Lung (tissue), 12 donors: Measurements from ENCODE around the gene FLNB. TPM values are rescaled to one million over a fixed set of nuclear protein-coding genes. Genes with fewer than 3 reads are reported as not detected.

Experiments used
- ATAC-seq: fragments of 200-7000 bp; cut with Tn5 transposase; one replicate; pipeline ENCODE4 v1.9.1; 2020; ENCODE audit warnings: moderate number of reproducible peaks; ENCODE audit not compliant: insufficient read depth, low FRiP score
- DNase-seq, 3 donors: peaks; one replicate each; pipeline ENCODE4 v3.0.0-alpha.2; 2013 to 2017
- H3K27ac ChIP-seq, 2 donors: one replicate each; pipeline ENCODE4 v1.5.1; 2013; ENCODE audit warnings: mild to moderate bottlenecking in 2 of 2, moderate library complexity in 2 of 2, control low read depth in 1 of 2, inconsistent platforms in 1 of 2, low read depth in 1 of 2, low read length in 1 of 2
- H3K27me3 ChIP-seq, 3 donors: one replicate each; pipeline ENCODE4 v1.5.1; 2013; ENCODE audit warnings: low read length in 2 of 3; ENCODE audit not compliant: control insufficient read depth in 3 of 3, insufficient read depth in 3 of 3
- H3K36me3 ChIP-seq, 4 donors: one replicate each; pipeline ENCODE4 v1.5.1; 2013; ENCODE audit warnings: low read length in 4 of 4, mild to moderate bottlenecking in 1 of 4, moderate library complexity in 1 of 4; ENCODE audit not compliant: control insufficient read depth in 4 of 4, insufficient read depth in 4 of 4
- H3K4me1 ChIP-seq, 5 donors: one replicate each; pipeline ENCODE4 v1.5.1; 2013; ENCODE audit warnings: low read length in 5 of 5, mild to moderate bottlenecking in 2 of 5, moderate library complexity in 1 of 5; ENCODE audit not compliant: control insufficient read depth in 5 of 5, insufficient read depth in 5 of 5
- H3K4me3 ChIP-seq: one replicate; pipeline ENCODE4 v1.5.1; 2013; ENCODE audit warnings: mild to moderate bottlenecking, control low read depth, moderate library complexity
- H3K9ac ChIP-seq, 2 donors: one replicate each; pipeline ENCODE4 v1.5.1; 2013; ENCODE audit warnings: low read length in 2 of 2, control low read depth in 1 of 2; ENCODE audit not compliant: insufficient read depth in 1 of 2
- H3K9me3 ChIP-seq, 4 donors: one replicate each; pipeline ENCODE4 v1.5.1; 2013; ENCODE audit warnings: low read length in 3 of 4, mild to moderate bottlenecking in 1 of 4, moderate library complexity in 1 of 4; ENCODE audit not compliant: control insufficient read depth in 4 of 4, insufficient read depth in 3 of 4
- WGBS, 2 donors: extraction: QIAGEN DNeasy Blood & Tissue Kit; methylation state at CpG; one replicate each; pipeline ENCODE4 v1.1.7; 2013; 5-methylcytosine and 5-hydroxymethylcytosine counted together
- polyA plus RNA-seq, 2 donors: library from polyadenylated mRNA; stranded (reverse); fragments of 200-250 nt; gene quantifications; one replicate each; pipeline ENCODE4 v1.2.1, GENCODE V29; 2013
- total RNA-seq, 2 donors: library from RNA; depleted of rRNA in 1 of 2; stranded (reverse); fragments of >200 nt in 1 of 2; gene quantifications; one replicate each; pipeline ENCODE4 v1.2.1, GENCODE V29; 2014 to 2021
- TF ChIP-seq, protein P1 (sequence below): IDR thresholded peaks from 2 replicates; pipeline ENCODE4 v1.5.1; 2012; ENCODE audit warnings: mild to moderate bottlenecking; ENCODE audit errors: control extremely low read depth, extremely low read depth
- donor health status: control.
- donor health status: control.
- donor health status: Bipolar disorder and iron deficiency.
- donor health status: healthy.
- donor health status: DM: yes; HTN: yes; CAD: no.

Gene FLNB
- total and polyA plus RNA-seq, 4 donors = 32.4 to 122 (median 93.7) TPM

GRCh38 chr3:58188921-58189451, 180.8 kb downstream of the FLNB start:
- Histone ChIP-seq H3K4me3 (no peak overlapping the region), H3K27ac (peak overlapping the region in 1 of 2 donors; percentile 50), H3K9ac (no peak overlapping the region), H3K36me3 (no peaks in the 10 kb centered on the region), H3K27me3 (no peaks in the 10 kb centered on the region), H3K9me3 (no peaks in the 10 kb centered on the region), H3K4me1 (peaks cover 0 to 3% (median 0%) of the 10 kb centered on the region in 5 donors)
- WGBS, 2 donors = 56 to 57% methylated on average over 10 of the region's 10 CpGs
- TF ChIP-seq, protein P1, sequence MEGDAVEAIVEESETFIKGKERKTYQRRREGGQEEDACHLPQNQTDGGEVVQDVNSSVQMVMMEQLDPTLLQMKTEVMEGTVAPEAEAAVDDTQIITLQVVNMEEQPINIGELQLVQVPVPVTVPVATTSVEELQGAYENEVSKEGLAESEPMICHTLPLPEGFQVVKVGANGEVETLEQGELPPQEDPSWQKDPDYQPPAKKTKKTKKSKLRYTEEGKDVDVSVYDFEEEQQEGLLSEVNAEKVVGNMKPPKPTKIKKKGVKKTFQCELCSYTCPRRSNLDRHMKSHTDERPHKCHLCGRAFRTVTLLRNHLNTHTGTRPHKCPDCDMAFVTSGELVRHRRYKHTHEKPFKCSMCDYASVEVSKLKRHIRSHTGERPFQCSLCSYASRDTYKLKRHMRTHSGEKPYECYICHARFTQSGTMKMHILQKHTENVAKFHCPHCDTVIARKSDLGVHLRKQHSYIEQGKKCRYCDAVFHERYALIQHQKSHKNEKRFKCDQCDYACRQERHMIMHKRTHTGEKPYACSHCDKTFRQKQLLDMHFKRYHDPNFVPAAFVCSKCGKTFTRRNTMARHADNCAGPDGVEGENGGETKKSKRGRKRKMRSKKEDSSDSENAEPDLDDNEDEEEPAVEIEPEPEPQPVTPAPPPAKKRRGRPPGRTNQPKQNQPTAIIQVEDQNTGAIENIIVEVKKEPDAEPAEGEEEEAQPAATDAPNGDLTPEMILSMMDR = no peak
- DNase-seq (peak in 1 of 3 donors; percentile 34), ATAC-seq (no peak)

DNA sequence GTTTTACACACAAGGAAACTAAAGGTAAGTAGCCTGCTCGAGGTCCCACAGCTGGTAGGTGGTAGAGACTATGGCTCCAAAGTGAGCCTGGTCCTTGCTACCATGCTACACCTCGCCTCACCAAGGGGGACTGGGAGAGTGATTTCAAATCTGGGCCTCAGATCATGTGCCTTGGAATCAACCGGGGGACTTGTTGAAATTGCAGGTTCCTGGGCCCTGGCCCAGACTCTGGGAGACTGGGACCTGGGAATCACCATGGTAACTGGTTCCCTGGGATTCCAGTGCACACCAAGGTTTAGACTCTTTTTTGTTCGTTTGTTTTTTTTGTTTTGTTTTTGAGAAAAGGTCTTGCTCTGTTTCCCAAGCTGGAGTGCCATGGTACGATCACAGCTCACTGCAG, 181.5 kb downstream of the FLNB start:
- no peaks in the 10 kb centered on the region for H3K9me3 ChIP-seq
- no peaks in the 10 kb centered on the region for H3K27me3 ChIP-seq
- no peak for DNase-seq
- H3K36me3 ChIP-seq = no peaks in the 10 kb centered on the region
- TF ChIP-seq, protein P1 = no peak
- ATAC-seq = no peak
- peaks cover 0 to 3% (median 0%) of the 10 kb centered on the region in 5 donors for H3K4me1 ChIP-seq
- WGBS, 2 donors = 77 to 82% methylated on average over 5 of the region's 5 CpGs
- no peak overlapping the region for H3K9ac ChIP-seq
- no peak overlapping the region for H3K4me3 ChIP-seq
- peak overlapping the region in 1 of 2 donors; percentile 21 for H3K27ac ChIP-seq

GRCh38 chr3:58190291-58190690, 182.1 kb downstream of the FLNB start:
- no peak for DNase-seq
- no peak for ATAC-seq
- H3K4me3 ChIP-seq = no peak overlapping the region
- H3K4me1 ChIP-seq = peaks cover 0 to 3% (median 0%) of the 10 kb centered on the region in 5 donors
- H3K36me3 ChIP-seq = no peaks in the 10 kb centered on the region
- 97 to 98% methylated on average over 4 of the region's 4 CpGs for WGBS, 2 donors
- no peak overlapping the region for H3K9ac ChIP-seq
- no peak overlapping the region for H3K27ac ChIP-seq
- H3K9me3 ChIP-seq = no peaks in the 10 kb centered on the region
- H3K27me3 ChIP-seq = no peaks in the 10 kb centered on the region
- TF ChIP-seq, protein P1 = no peak

- peaks cover 0 to 3% (median 0%) of the 10 kb centered on the region in 5 donors for H3K4me1 ChIP-seq
- H3K36me3 ChIP-seq = no peaks in the 10 kb centered on the region
- 88 to 92% methylated on average over 4 of the region's 4 CpGs for WGBS, 2 donors
- no peak overlapping the region for H3K27ac ChIP-seq
- no peaks in the 10 kb centered on the region for H3K27me3 ChIP-seq
- no peaks in the 10 kb centered on the region for H3K9me3 ChIP-seq
- ATAC-seq (no peak), DNase-seq (no peak)
- TF ChIP-seq, protein P1 = no peak
- no peak overlapping the region for H3K9ac ChIP-seq
- H3K4me3 ChIP-seq = no peak overlapping the region
These were observed 182.7 kb downstream of the FLNB start for GRCh38 chr3:58190882-58191281.
